Endothelial cell of hepatic sinusoid (primary cell): ENCODE data around the gene OTUB1.

Source experiments
- in situ Hi-C: cut with HindIII; loops from 2 replicates; pipeline ENCODE4 v1.10.0; 2017; ENCODE audit warnings: low sequenced_read_pairs

Gene OTUB1

DNA sequence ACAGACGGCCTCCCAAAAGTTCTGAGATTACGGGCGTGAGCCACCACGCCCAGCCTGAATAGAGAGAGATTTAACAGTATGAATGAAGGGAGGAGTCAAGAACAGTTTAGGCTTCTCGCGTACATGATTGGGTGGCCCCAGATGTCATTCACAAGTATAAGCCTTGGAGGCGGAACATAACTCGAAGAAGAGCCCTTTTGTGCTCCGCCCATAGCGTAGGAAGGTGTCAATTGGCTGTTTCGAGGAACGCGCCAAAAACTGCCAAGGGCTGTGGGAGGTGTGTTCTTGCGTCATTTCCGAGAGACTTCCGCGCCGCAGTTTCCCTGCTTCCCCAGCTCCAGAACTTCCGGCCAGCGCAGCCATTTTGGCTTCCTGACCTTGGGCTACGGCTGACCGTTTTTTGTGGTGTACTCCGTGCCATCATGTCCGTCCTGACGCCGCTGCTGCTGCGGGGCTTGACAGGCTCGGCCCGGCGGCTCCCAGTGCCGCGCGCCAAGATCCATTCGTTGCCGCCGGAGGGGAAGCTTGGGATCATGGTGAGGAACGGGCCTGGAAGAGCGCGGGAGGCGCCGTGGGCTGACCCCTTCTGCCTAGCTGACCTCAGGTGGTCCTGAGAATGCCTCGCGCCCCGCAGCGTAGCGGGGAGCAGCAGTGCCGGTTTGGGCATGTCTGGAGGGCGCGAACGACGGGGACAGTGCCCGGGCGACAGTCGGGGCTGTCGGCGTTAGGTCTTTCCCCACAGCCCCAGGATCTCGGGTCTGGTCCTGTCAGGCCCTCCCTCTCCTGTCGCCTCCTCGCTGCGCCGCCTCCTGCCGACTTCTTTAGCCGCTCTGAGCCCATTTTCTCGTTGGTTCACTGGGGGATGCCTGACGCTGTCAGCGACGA lies 11.7 kb upstream of the OTUB1 start, which contains the start of gene COX8A:
COX8A (plus strand) TSS at position 362 of the 885 bp plus-strand sequence; CDS start at position 423, 61 bp downstream.
- in situ Hi-C loops: no loop called here

DNA sequence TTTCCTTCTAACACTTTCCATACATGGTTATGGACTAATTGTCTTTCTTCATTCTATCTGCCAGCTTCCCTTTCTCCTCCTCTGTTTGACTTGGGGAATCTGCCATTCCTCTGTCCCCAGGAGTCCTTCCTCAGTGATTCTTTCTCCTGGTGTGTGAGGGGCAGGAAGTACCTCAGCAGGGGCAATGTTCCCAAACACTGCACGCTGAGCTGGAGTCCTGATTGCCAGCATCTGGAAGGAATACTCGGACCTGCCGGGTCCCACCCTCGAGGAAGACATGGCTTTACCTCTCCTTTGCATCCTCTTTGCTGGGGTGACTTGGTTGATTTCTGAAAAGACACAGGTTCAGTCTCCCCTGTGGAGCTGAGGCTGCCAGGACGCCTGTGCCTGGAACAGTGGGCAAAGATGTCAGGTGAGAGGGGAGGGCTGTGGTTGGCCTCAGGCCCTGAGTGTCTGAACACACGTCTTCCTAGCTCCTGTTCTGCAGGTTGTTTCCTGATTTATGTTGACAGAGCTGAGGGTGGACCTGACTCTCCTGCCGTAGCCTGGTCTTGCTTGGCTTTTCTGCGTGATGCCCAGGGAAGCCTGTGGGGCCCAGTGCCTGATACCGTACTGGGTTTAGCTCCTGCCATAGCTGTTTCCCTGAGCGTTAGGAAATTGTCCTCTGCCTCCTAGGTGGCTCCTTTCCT lies 7.5 kb upstream of the OTUB1 start:
- in situ Hi-C loops: no loop called here

DNA sequence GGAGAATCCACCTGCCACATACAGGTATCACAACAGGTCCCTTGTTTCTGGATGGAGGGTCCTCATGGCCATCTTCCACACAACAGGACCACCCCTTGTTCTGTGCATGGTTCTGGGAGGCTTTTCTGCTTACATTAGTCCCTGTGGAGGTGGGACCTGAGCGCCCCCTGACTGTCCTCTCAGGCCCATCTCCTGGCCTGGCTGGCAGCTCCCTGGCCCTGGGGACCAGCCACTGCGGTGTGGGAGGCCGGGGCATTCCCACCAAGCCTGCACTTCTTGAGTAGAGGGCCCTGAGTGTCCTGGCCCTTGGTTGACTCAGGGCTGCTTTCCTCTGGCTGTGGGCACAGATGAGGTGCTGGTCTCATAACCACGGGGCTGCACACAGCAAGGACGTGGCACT lies 6.8 kb upstream of the OTUB1 start:
- in situ Hi-C loops: no loop called here

DNA sequence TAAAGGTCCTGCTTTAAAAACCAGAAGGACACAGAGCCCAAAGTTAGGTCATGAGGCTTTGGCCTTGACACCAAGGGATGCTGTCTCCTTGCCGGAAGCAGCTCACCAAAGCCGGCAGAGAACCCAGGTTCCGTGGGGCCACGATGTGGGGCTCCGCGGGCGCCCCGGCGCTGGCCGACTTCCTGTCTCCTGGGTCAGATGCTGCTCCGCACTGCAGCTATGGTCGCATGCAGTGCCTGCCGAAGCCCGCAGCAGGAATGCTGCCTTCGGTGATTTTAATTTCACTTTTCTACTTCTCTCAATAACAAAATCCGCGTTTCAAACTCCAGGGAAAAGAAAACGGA lies 454 bp upstream of the OTUB1 start:
- in situ Hi-C loops: no loop called here

DNA sequence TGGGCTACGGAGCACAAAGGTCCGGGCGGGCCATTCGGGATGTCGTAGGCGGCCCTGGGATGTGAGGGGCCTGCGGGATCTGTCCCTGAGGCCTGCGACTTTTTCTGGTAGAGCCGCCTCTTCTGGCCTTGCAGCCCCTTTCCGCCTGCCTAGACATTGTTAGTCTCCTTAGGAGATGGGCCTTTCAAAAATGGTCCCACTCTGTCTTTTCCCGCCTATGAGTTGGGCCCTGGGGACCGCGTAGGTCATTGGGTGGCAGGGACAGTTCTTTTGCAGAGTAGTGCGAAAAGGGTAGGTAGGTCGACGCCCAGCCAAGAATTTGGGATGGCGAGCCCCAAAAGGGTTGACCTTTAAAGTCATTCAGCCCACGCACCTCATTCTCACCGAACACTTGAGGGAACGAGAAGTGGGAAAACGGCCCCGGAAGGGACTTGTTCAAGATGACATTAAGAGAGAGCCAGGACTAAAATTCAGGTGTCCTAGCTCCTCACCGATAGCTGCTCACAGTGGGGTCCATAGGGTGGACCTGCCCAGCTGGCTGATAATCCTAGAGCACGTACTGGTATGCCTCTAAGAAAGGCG lies 785 bp downstream of the OTUB1 start:
- in situ Hi-C loops: no loop called here

DNA sequence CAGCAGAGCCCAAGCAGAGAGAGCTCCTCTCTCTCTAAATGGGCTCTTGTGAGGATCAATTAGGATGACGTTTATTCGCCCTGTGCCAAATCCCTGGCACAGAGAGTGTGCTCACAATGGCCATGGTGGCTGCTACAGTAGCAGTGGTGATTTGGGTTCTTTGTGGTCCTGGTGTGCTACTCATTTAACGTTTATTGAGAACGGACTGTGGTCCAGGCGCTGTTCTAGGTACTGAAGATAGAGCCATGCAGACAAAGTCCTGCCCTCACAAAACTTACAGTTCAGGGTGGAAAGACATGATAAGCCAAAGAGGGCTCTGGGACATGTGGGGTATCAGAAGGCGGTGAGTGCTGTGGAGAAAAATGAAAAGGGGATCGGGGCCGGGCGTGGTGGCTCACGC lies 5.3 kb downstream of the OTUB1 start:
- in situ Hi-C loops: no loop called here

DNA sequence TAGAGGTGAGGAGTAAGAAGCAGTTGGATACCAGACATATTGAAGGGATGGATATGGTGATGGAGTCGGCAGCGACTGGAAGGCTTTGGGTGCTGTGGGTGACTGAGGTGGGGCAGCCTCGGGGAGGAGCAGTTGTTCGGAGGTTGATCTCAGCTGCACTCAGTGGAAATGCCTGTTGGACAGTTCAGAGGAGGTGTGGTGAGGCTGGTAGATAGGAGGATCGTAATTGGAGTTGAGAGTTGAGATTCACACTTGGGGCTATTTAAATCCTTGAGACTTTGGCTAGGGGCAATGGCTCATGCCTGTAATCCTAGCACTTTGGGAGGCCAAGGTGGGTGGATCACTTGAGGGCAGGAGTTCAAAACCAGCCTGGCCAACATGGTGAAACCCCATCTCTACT lies 6.9 kb downstream of the OTUB1 start:
- in situ Hi-C loops: no loop called here

DNA sequence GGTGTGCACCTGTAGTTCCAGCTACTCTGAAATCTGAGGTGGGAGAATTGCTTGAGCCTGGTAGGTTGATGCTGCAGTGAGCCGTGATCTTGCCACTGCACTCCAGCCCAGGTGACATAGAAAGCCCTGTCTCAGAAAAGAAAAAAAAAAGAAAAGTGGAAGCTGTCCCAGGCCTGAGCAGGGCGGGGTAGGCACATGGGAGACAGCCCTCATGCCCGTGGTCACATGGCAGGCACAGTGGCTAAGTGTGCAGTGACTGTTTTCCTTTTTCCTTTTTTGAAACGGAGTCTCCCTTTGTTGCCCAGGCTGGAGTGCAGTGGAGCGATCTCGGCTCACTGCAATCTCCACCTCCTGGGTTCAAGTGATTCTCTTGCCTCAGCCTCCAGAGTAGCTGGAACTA lies 7.8 kb downstream of the OTUB1 start:
- in situ Hi-C loops: no loop called here

DNA sequence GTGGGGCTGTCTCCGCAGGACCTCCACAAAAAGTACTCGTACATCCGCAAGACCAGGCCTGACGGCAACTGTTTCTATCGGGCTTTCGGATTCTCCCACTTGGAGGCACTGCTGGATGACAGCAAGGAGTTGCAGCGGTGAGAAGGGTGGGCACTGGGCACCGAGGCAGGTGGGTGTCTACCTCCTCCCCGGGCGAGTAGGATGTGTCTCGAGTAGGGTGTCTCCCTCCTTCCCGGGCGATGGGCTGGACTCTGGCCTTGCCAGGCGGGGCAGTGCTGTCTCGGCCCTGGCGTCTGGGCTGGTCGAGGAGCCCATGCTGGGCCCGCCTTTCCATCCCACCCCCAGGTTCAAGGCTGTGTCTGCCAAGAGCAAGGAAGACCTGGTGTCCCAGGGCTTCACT lies 10.3 kb downstream of the OTUB1 start:
- in situ Hi-C loops: no loop called here

DNA sequence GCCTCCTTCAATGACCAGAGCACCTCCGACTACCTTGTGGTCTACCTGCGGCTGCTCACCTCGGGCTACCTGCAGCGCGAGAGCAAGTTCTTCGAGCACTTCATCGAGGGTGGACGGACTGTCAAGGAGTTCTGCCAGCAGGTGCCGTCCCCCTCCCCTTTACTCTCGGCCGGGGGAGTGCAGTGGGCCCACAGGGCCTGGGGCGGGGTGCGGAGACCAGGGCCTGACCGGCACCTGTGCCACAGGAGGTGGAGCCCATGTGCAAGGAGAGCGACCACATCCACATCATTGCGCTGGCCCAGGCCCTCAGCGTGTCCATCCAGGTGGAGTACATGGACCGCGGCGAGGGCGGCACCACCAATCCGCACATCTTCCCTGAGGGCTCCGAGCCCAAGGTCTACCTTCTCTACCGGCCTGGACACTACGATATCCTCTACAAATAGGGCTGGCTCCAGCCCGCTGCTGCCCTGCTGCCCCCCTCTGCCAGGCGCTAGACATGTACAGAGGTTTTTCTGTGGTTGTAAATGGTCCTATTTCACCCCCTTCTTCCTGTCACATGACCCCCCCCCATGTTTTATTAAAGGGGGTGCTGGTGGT lies 11.0 kb downstream of the OTUB1 start:
- in situ Hi-C loops: no loop called here

DNA sequence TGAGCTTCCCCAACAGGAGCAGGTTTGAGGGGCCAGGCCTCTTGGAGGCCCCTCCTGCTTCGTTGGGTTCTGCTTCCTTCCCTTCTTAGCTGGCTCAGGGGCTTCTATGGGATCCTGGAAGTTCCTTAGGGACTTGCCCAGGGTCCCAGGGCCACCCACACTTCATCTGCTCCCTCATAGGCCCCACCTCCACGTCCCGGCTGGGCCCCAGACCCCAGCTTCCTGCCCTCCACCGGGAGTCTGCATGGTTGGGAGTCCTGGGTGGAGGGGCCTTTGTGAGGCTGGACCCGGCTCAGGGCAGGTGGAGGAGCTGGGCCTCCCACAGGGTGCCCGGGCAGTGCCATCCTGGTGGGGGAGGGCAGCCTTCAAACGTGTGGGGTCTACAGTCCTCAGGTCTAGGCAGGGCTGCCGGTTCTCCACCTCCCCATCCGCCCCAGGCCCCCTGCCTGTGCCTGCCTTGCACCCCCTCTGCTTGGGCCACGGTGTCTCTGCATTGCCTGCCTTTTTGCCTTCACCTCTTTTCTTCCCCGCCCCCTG lies 11.6 kb downstream of the OTUB1 start:
- in situ Hi-C loops: no loop called here

DNA sequence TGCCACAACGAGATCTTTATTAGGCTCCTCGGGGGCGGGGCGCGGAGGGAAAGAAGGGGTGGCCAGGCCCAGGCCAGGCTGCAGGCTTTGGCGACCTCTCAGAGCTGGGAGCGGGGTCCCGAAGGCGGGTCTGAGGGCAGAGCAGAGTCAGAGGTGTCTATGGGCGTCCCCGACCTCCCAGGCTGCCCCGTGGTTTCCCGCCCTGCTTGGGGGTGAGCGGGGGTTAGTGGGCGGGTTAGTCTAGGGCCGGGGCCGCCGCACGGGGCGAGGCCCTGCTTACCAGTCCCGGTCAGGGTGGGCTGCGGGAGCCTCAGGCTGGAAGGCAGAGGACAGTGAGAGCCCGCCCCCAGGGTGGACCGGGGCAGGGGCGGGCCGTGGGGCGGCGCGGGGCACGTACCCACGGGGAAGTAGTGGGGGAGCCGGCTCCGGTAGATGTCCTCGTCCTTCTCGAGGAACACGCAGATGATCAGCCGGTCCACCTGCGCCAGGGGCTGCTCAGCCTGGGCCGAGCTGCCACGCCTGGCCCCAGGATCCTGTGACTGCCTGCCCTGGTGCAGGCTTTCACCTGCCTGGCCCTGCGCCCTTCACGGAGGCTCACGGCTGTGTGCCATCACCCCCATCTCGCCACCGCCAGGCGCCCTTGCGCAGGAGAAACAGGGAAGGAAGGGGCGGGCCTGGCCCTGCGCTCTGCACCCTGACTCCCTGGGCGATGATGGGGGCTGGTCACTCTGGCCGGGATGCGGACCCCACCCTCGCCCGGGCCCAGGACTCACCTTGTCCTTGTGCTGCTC lies 12.5 kb downstream of the OTUB1 start:
- in situ Hi-C loops: no loop called here

DNA sequence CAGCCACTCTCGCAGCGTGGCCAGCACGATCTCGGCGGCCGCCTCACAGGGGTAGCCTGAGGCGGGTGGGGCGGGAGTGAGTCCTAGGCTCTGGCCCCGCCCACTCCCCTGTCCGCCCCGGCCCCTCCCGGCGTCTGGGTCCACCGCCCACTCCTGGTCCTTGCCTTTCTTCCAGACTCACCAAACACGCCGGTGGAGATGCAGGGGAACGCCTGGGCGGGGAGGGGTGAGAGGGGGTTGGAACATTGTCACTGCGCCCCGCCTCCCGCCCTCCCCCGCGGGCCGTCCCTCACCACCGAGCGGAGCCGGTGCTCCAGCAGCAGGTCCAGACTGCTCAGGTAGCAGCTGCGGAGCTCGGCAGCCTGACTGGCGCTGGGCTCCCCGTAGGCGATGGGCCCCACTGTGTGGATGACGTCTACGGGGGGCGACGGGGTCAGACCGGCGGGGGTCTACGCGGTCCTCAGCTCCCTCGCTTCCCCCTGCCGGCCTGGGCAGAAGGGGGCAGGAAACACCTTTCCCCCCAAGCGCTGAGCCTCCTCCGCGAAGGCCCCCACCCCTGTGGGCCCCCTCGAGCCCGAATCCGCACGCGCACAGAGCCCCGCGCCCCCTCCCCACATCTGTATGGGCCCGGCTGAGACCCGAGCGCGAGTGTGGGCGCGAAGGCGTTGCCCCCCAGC lies 13.2 kb downstream of the OTUB1 start:
- in situ Hi-C loops: loop anchor here (5.0 kb wide), 1 partner anchor 93 kb away; no protein-coding TSS in a partner anchor

DNA sequence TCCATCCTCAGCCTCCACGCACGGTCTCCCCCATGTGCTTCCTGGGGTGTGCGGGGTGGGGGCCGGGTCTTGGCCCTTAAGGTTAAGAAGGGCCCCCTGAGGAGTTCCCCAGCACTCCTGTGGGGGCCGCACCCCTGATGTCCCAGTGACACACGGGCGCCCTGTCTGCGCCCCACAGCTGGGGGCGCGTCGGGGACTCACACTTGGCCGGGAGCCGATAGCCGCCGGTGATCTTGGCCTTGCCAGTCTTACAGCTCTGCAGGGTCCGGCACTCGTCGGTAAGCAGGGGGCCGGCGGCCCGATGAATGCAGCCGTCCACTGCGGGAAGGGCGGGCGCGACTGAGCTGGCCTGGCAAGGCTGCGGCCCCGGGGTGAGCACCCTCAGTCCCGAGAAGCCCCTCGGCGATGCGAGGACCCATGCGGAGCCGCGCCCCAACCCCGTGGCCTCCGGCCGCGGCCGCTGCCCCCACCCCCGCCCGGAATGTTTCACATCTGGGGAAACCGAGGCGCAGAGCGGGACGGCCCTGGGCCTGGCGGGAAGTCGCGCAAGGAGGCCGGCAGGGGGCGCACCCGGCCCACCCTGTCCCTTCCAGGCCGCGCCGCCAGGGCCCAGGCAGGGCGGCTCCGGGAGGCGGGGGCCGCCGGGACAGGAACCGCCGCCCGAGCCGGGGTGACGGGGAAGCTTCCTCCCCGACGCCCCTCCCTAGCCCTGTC lies 13.9 kb downstream of the OTUB1 start:
- in situ Hi-C loops: loop anchor here (5.0 kb wide), 1 partner anchor 92 kb away; no protein-coding TSS in a partner anchor

DNA sequence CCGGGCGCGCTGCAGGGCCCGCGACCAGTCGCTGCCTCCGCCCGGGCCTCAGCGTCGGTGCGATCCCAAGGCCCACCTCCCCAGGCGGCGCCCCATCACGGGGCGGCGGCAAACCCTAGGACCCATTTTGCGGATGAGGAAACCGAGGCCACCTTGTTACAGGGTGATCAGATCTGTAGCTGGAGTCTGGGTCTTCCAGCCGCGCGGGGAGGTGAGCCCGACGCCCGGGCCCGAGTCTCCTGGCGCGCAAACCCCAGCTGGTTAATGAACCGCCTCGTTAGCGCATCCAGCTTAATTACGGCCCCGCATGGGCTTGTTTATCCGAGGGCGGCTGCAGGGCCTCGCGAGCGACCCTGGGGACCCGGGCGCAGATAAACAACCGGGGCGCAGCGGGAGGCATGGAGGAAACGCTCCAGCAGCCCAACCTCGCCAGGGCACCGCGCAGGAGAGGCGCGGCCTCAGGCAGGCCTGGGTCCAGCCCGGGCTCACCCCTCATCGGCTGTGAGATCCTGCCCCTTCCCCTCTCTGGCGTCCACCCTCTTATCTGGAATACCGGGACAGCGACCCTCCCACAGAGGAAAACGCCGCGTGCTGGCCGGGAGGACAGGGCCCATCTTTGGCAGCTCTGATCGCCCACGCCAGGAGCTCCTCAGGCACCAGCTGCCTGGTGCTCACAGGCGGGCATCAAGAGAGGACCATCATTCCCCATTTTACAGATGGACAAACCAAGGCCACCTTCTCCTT lies 14.7 kb downstream of the OTUB1 start:
- in situ Hi-C loops: loop anchor here (5.0 kb wide), 1 partner anchor 91 kb away; no protein-coding TSS in a partner anchor

DNA sequence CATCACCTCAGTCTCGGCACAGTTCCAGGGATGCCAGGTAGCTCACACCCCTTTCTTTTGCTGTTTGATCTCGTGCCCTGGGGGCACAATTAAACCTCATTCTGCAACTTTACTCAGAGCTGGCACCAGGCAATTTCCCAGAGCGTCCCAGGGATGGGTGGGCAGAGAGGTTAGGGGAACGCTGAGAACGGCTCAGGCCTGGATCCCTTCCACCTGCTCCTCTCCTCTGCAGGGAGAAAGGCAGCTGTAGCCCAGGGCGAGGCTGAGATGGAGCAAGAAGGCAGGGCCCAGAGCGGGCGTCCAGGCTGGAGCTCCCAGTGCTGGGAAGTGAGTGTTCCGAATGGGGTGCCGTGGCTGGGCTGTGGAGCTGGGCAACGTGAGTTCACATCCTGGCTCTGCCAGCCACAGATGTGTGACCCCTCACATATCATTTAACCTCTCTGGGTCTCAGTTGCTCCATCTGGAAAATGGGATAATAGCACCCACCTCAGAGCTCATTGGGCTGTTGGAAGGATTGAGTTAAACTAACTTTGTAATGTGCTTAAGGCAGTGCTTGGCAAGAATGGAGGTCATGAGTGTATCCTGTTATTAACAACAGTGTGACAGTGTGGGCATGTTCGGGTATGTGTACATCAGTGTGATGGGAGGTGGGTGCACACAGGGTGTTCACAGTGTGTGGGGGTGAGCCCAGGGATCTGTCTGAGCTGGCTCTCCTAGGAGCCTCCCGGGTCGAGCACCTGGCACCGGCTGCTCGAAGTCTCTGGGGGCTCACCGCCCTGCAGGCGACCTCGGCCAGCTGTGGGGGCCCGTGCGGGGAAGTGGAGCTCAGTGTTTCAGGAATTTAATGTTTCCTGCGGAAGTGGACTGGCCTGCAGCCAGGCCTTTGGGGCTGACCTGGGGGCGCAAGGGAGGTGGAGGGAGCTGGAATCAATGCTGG lies 15.5 kb downstream of the OTUB1 start:
- in situ Hi-C loops: loop anchor here (5.0 kb wide), 1 partner anchor 91 kb away; no protein-coding TSS in a partner anchor
